Right lobe of liver (tissue), 4 donors: ENCODE measurements around the gene SH3RF3.

ENCODE experiments used
- POLR2A ChIP-seq: fragments of 450-650 bp; IDR thresholded peaks from one replicate; pipeline ENCODE4 v1.6.1; 2017; ENCODE audit warnings: antibody characterized with exemption, mild to moderate bottlenecking
- TF ChIP-seq, protein P1 (sequence below), 4 donors: fragments of 200-600 bp in 3 of 4; fragments of 450-650 bp in 1 of 4; IDR thresholded peaks; one replicate each; pipeline versions ENCODE4 v1.5.1 to v1.8.0; 2016 to 2022; ENCODE audit warnings: antibody characterized with exemption in 4 of 4, mild to moderate bottlenecking in 2 of 4
- donor health status: DM: no; HTN: no; CAD: no.
- donor health status: DM: no; HTN: no; CAD: no.
- donor health status: DM: no; HTN: yes; CAD: no.

DNA sequence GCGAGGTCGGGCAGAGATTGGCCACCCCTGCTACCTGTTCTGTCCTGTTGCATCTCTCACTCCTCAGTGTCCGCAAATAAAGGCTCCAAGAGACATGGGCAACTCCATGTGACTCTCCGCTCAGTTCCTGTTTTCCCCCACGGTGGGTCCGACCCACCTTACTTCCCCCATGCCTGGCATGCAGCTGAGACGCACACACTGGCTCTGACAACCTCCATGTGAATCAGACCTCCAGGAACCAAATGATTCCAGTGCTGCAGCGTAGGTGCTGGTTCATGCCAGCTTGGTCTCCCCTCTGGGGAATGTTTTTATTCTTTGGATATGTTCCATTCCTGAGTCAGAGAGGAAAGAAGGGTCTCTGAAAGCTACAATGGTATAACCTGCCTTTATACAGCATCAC, 221.5 kb downstream of the SH3RF3 start:
- TF ChIP-seq, protein P1, sequence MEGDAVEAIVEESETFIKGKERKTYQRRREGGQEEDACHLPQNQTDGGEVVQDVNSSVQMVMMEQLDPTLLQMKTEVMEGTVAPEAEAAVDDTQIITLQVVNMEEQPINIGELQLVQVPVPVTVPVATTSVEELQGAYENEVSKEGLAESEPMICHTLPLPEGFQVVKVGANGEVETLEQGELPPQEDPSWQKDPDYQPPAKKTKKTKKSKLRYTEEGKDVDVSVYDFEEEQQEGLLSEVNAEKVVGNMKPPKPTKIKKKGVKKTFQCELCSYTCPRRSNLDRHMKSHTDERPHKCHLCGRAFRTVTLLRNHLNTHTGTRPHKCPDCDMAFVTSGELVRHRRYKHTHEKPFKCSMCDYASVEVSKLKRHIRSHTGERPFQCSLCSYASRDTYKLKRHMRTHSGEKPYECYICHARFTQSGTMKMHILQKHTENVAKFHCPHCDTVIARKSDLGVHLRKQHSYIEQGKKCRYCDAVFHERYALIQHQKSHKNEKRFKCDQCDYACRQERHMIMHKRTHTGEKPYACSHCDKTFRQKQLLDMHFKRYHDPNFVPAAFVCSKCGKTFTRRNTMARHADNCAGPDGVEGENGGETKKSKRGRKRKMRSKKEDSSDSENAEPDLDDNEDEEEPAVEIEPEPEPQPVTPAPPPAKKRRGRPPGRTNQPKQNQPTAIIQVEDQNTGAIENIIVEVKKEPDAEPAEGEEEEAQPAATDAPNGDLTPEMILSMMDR (IDR thresholded peaks at IDR 0.05) = no peak
- no peak for TF ChIP-seq POLR2A
